GM19328 (cell line): ENCODE measurements around the gene ANKRD13A.
"Not testable (repeated sequence)": the region's sequence is repeated elsewhere in the genome, so short reads cannot be mapped to it uniquely, and the experiment has no call there.

Experiments used
- ATAC-seq: cut with Tn5 transposase; IDR thresholded peaks from one replicate; pipeline ENCODE4 v1.9.1; 2021; ENCODE audit warnings: mild to moderate bottlenecking, moderate library complexity; ENCODE audit not compliant: unreplicated experiment

Gene ANKRD13A

GRCh38 chr12:110006115-110006514 is 6.9 kb downstream of the ANKRD13A start:
- ATAC-seq: no peak

DNA sequence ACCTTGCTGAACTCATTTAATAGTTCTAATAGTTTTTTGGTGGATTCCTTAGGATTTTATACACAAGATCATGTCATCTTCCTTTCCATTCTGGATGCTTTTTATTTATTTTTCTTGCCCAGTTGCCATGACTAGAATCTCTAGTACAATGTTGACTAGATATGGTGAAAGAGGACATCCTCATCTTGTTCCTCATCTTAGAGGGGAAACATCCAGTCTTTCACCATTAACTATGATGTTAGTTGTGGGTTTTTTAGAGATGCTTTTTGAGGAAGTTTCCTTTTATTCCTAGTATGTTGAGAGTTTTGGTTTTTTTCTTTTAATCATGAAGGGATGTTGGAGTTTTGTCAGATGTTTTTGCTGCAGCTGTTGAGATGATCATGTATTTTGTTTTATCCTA is 8.7 kb downstream of the ANKRD13A start:
- ATAC-seq: no peak

GRCh38 chr12:110008681-110009398 is 9.6 kb downstream of the ANKRD13A start:
- ATAC-seq: not testable (repeated sequence)

GRCh38 chr12:110010853-110011723 is 11.9 kb downstream of the ANKRD13A start:
- ATAC-seq: no peak

- ATAC-seq: peak; percentile 50
Measured at GRCh38 chr12:110012137-110012536, 12.9 kb downstream of the ANKRD13A start.

- no peak for ATAC-seq
Measured at GRCh38 chr12:110012659-110013058, 13.4 kb downstream of the ANKRD13A start.

- no peak for ATAC-seq
Measured at GRCh38 chr12:110015132-110015531, 15.9 kb downstream of the ANKRD13A start.

DNA sequence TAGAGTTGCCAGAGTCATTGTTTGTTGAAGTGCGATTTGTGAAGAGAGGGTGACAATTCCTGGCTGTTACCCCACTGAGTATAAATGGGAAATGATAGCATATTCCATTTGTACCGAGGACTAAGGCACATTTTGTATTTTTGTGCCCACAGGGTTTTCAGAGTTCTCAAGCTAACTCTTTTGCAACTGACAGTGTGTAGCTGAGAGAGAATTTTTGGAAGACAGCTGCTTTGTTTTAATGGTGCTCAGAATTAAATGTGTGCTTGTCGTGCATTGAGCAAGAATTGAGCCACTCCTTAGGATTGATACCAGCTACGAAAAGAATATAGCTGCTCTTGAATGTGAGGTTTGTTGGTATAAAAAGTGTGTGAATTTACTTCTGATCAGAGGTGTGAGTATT is 21.7 kb downstream of the ANKRD13A start:
- ATAC-seq: no peak

- no peak for ATAC-seq
Measured at GRCh38 chr12:110023059-110023980, 24.1 kb downstream of the ANKRD13A start.

GRCh38 chr12:110024051-110024450 is 24.8 kb downstream of the ANKRD13A start:
- no peak for ATAC-seq

DNA sequence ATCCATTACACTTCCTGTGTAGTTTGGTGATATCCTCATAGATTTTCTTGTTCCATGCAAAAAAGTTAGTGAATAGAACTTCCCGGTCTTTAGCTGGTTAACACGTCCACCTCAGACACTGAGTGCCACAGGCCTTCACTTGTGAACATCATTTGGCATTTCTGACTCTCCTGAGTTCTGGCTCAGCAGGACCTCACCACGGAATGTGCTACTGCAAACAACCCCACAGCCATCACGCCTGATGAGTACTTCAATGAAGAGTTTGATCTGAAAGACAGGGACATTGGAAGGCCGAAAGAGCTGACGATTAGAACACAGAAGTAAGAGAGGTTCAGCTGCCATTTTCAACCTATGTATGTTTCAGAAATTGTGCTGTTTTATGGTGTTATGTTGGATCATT is 29.1 kb downstream of the ANKRD13A start:
- ATAC-seq: no peak

- ATAC-seq: no peak
Measured at GRCh38 chr12:110029290-110029815, 30.1 kb downstream of the ANKRD13A start.

- no peak for ATAC-seq
Measured at GRCh38 chr12:110033888-110034287, 34.7 kb downstream of the ANKRD13A start.

DNA sequence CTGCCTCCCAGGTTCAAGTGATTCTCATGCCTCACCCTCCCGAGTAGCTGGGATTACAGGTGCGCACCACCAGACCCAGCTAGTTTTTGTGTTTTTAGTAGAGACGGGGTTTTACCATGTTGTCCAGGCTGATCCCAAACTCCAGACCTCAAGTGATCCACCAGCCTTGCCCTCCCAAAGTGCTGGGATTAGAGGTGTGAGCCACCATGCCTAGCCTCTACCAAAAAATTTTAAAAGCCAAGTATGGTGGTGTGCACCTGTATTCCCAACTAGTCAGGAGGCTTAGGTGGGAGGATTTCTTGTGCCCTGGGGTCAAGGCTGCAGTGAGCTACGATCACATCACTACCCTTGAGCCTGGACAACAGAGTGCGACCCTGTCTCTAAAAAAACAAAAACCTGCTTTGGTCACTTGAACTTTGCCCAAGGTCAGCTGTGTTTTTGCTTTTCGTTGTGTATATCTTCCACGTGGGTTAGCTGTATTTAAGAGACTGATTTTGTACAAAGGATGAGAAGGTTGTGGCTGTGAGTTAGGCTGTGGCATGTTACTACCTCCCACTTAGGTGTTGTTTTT is 36.4 kb downstream of the ANKRD13A start:
- no peak for ATAC-seq

- no peak for ATAC-seq
Measured at GRCh38 chr12:110037315-110037714, 38.1 kb downstream of the ANKRD13A start.

GRCh38 chr12:110038741-110039084 is 39.5 kb downstream of the ANKRD13A start:
- ATAC-seq: no peak

DNA sequence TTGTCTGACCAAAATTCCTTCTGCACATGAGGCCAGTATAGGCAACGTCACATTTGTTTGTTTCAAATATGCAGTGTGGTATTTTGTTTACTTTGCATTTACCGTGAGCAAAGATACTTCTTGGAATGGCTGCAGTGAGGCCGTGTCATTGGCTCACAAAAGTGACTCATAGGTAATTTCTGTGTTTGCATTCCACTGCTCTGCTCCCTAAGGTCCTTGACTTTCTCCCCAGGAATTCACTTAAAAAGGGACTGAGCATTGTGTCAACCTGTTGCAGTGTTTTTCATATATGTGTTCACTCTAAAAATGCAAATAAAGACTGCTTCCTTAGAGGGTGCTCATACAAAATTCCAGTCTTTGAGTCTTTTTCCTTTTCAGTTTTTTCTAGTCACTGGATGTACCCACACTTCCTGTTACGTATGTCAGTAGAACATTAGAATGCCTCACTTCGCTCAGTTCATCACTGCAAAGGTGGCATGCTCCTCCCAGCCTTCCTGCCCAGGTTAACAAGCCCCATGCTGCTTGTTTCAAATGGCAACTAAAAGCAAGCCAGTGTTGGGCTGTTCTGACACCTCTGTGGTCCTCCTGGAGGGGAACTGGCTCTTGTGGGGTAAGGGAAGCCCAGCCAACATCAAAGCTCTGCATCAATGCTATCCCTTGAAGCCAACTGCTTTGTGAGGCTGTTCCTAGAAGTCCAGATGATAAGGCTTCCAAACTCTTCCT is 40.0 kb downstream of the ANKRD13A start:
- ATAC-seq: no peak

GRCh38 chr12:110042264-110042663 is 43.0 kb downstream of the ANKRD13A start:
- no peak for ATAC-seq

DNA sequence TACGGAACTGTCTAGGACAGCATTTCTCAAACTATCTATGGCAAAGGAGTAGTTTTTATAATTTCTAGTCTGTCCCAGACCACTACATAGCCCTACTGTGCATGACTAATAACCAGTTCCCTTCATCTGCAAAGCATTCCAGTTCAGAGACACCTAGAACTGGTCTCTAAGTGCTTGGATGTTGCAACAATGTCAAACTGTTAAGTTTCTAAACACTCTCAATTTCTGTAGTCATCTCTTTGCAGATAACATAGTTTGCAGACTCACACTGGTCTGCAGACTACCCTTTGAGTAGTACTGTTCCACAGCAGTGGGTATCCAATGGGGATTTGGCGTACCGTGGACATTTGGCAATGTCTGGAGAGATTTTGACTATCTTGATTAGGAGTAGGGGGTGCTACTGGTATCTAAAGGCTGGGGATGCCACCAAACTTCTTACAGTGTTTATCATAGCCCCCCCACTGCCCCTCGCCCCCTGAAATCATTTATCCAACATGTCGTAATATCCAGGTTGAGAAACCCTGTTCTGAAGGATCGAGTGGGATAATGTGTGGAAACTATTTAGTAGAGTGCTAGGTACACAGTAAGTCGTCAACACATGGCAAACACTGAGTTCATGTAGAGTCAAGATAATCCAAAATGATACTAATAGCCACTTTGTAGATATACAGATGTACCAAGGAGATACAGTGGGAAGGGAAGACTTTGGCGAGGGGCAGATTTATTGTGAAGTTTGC is 47.4 kb downstream of the ANKRD13A start:
- ATAC-seq: no peak
